Measurements from ENCODE around the gene PDE6H. TPM values are rescaled to one million over a fixed set of nuclear protein-coding genes. Genes with fewer than 3 reads are reported as not detected.

The PDE6H gene
- total RNA-seq, 5 donors from 2014 or later (not counting 1 experiment from before 2014, with no cell fraction given) = not detected

DNA sequence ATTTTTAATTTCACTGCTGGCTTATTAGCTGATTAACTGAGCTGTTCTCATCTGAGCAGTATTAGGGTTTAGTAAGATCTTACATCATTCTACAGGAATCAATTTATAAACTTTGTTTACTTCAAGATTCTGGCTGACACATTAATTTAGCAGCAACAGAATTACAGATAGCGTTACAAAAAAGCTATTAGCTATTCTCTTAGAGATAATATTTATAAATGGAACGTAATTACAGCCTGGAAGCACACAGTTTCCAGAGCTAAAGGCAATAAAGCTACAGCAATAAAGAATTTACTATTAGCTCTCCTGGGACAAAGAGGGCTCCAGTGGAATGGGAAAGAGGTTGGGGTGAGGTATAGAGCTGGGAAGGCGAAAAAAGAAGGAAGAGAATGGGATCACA, 34.7 kb downstream of the PDE6H start:
- H3K27ac ChIP-seq (ENCODE audit: low read length) = no peak overlapping the region
- no peaks in the 10 kb centered on the region for H3K9me3 Mint-ChIP-seq
- ChIA-PET CTCF (interaction anchor here in 1 of 2 donors (0.6 kb wide), 2 partner anchors 134 to 166 kb away, joined by 3 to 8 read pairs; no protein-coding TSS in a partner anchor), POLR2A (no interaction called here)
- no peaks in the 10 kb centered on the region for H3K9me3 ChIP-seq
- no peaks in the 10 kb centered on the region for H3K36me3 Mint-ChIP-seq
- ATAC-seq (replicated peaks in 1 of 4) (no peak), DNase-seq (no peak)
- no peak overlapping the region for H3K4me3 Mint-ChIP-seq
- no peak overlapping the region for H3K4me3 ChIP-seq (ENCODE audit: control insufficient read depth in 1 of 2, extremely low read depth in 1 of 2, low read length in 1 of 2)
- no peaks in the 10 kb centered on the region for H3K4me1 Mint-ChIP-seq
- no peak overlapping the region for H3K27ac Mint-ChIP-seq
- H3K4me1 ChIP-seq (ENCODE audit: control insufficient read depth in 1 of 2, extremely low read depth in 1 of 2, insufficient read depth in 2 of 2, low read length in 2 of 2) = no peaks in the 10 kb centered on the region
- WGBS (ENCODE audit: insufficient coverage) = no CpG with 5 or more reads among the region's 3 CpGs
- peaks cover 0 to 2% of the 10 kb centered on the region in 2 experiments for H3K27me3 ChIP-seq (replicated peaks in 1 of 2; ENCODE audit: control insufficient read depth in 2 of 2, extremely low read depth in 1 of 2, insufficient read depth in 2 of 2, low read length in 1 of 2)
- H3K36me3 ChIP-seq (ENCODE audit: control insufficient read depth in 2 of 2, extremely low read depth in 1 of 2, insufficient read depth in 1 of 2, low read length in 1 of 2) = no peaks in the 10 kb centered on the region
- peaks cover 26 to 53% of the 10 kb centered on the region in 2 donors for H3K27me3 Mint-ChIP-seq

DNA sequence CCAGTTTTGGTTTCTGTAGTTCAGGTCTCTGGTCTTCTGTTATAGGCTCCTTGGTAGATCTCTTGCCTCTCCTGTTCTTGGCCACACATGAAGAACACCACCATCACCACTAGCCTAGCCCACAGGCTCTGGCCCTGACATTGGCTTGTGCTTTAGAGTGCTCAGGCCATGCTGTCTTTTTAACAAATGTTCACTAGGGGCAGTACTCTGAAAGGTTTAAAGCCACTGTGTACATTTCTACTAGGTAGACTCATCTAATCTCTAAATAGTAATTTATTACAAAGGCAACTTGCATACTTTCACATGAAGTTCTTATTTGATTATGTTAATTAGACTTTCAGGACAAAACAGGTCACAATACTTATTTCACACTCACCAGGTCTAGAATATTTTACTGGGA, 38.3 kb downstream of the PDE6H start:
- Histone ChIP-seq H3K27me3 (replicated peaks in 1 of 2; ENCODE audit: control insufficient read depth in 2 of 2, extremely low read depth in 1 of 2, insufficient read depth in 2 of 2, low read length in 1 of 2) (no peaks in the 10 kb centered on the region), H3K36me3 (ENCODE audit: control insufficient read depth in 2 of 2, extremely low read depth in 1 of 2, insufficient read depth in 1 of 2, low read length in 1 of 2) (no peaks in the 10 kb centered on the region), H3K4me1 (ENCODE audit: control insufficient read depth in 1 of 2, extremely low read depth in 1 of 2, insufficient read depth in 2 of 2, low read length in 2 of 2) (no peaks in the 10 kb centered on the region), H3K9me3 (no peaks in the 10 kb centered on the region), H3K4me3 (ENCODE audit: control insufficient read depth in 1 of 2, extremely low read depth in 1 of 2, low read length in 1 of 2) (no peak overlapping the region), H3K27ac (ENCODE audit: low read length) (no peak overlapping the region)
- POLR2A ChIA-PET = no interaction called here
- DNase-seq (no peak), ATAC-seq (replicated peaks in 1 of 4) (no peak)
- Mint-ChIP-seq H3K27ac (no peak overlapping the region), H3K9me3 (no peaks in the 10 kb centered on the region), H3K27me3 (peaks cover 10 to 22% of the 10 kb centered on the region in 2 donors), H3K4me3 (no peak overlapping the region), H3K4me1 (no peaks in the 10 kb centered on the region), H3K36me3 (no peaks in the 10 kb centered on the region)
- CTCF ChIA-PET = no interaction called here

DNA sequence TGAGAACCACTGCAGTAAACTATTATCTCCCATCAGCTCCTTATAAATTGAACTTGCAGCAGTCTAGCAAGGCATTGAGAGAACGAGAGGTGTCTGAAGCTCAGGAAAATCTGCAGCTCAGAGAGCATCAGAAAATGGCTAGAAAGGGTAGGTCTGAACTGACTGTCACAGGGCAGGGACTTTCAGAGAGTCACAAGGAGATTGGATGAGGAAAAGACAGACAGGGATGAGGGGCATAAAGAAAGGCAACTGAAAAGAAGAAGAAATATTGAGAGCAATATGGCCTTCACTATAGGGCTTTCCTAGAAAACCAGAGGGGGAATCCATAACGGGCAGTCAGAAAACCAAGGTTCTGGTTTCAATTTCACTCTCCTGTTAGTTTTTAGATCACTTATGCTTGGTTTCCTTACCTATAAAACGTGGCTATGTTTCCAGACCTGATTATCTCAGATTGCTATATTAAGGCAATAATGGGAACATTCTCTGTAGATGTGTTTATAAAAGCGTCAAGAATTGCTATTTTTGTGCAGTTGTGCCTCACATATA, 40.9 kb downstream of the PDE6H start:
- Mint-ChIP-seq H3K4me1 (no peaks in the 10 kb centered on the region), H3K4me3 (no peak overlapping the region), H3K27me3 (peaks cover 6 to 14% of the 10 kb centered on the region in 2 donors), H3K9me3 (no peaks in the 10 kb centered on the region), H3K36me3 (no peaks in the 10 kb centered on the region), H3K27ac (no peak overlapping the region)
- H3K36me3 ChIP-seq (ENCODE audit: control insufficient read depth in 2 of 2, extremely low read depth in 1 of 2, insufficient read depth in 1 of 2, low read length in 1 of 2) = no peaks in the 10 kb centered on the region
- CTCF ChIA-PET = no interaction called here
- no peaks in the 10 kb centered on the region for H3K4me1 ChIP-seq (ENCODE audit: control insufficient read depth in 1 of 2, extremely low read depth in 1 of 2, insufficient read depth in 2 of 2, low read length in 2 of 2)
- DNase-seq (no peak), ATAC-seq (replicated peaks in 1 of 4) (no peak)
- no peak overlapping the region for H3K4me3 ChIP-seq (ENCODE audit: control insufficient read depth in 1 of 2, extremely low read depth in 1 of 2, low read length in 1 of 2)
- 74% methylated on average over 2 of the region's 4 CpGs for WGBS (ENCODE audit: insufficient coverage)
- H3K9me3 ChIP-seq = no peaks in the 10 kb centered on the region
- no peaks in the 10 kb centered on the region for H3K27me3 ChIP-seq (replicated peaks in 1 of 2; ENCODE audit: control insufficient read depth in 2 of 2, extremely low read depth in 1 of 2, insufficient read depth in 2 of 2, low read length in 1 of 2)
- POLR2A ChIA-PET = interaction anchor here in 1 of 2 donors (0.7 kb wide), 1 partner anchor 155 kb away, joined by 3 read pairs; no protein-coding TSS in a partner anchor
- no peak overlapping the region for H3K27ac ChIP-seq (ENCODE audit: low read length)

DNA sequence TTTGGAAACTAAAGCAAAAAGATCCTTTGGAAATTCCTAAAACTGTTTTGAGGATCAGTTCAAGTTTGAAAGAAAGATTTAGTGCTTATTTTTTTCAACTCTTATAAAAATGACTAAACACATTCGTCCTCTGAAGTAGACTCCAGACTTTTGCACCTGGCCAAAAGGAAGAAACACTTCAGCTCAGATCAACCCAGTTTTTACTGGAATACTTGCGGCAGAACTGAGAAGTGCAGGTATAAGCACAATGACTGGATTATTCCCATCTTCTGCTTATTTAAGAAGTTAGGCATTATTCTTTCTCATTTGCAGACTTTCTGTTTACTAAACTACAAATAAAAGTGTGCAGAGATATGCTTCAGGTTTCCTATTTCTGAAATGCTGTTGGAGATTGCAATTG, 41.9 kb downstream of the PDE6H start:
- no peak for DNase-seq
- H3K4me3 Mint-ChIP-seq = no peak overlapping the region

DNA sequence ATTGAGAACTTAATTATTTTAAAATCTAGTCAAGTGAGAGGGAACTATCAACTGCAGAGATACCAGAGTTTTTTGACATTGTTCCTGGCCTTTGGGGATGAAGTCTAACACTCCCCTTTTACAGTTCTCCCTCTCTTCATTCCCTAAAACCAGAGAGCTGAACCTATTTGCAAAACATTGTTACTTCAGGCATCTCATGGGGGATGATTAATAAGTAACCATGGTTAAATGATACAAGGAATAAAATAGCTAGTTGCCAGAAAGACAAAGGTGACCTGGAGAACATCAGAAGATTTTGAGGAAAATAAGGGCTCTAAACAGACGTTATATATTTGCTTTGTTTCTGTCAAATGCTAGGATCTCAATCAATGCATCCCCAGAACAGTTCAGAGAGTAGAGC, 42.3 kb downstream of the PDE6H start:
- H3K4me1 Mint-ChIP-seq = no peaks in the 10 kb centered on the region
- ChIA-PET POLR2A (no interaction called here), CTCF (no interaction called here)
- no peaks in the 10 kb centered on the region for H3K9me3 Mint-ChIP-seq
- no peak overlapping the region for H3K27ac ChIP-seq (ENCODE audit: low read length)
- H3K27me3 ChIP-seq (replicated peaks in 1 of 2; ENCODE audit: control insufficient read depth in 2 of 2, extremely low read depth in 1 of 2, insufficient read depth in 2 of 2, low read length in 1 of 2) = no peaks in the 10 kb centered on the region
- DNase-seq (no peak), ATAC-seq (replicated peaks in 1 of 4) (no peak)
- H3K36me3 ChIP-seq (ENCODE audit: control insufficient read depth in 2 of 2, extremely low read depth in 1 of 2, insufficient read depth in 1 of 2, low read length in 1 of 2) = no peaks in the 10 kb centered on the region
- H3K27me3 Mint-ChIP-seq = peaks cover 4% of the 10 kb centered on the region in 2 donors
- no peaks in the 10 kb centered on the region for H3K9me3 ChIP-seq
- H3K4me3 Mint-ChIP-seq = no peak overlapping the region
- H3K4me3 ChIP-seq (ENCODE audit: control insufficient read depth in 1 of 2, extremely low read depth in 1 of 2, low read length in 1 of 2) = no peak overlapping the region
- no peaks in the 10 kb centered on the region for H3K4me1 ChIP-seq (ENCODE audit: control insufficient read depth in 1 of 2, extremely low read depth in 1 of 2, insufficient read depth in 2 of 2, low read length in 2 of 2)
- H3K27ac Mint-ChIP-seq = no peak overlapping the region
- WGBS (ENCODE audit: insufficient coverage) = no CpG with 5 or more reads among the region's 1 CpG
- no peaks in the 10 kb centered on the region for H3K36me3 Mint-ChIP-seq

More for the DNA sequence above, 41.9 kb downstream of the PDE6H start:
- H3K36me3 Mint-ChIP-seq = no peaks in the 10 kb centered on the region
- Histone ChIP-seq H3K27me3 (replicated peaks in 1 of 2; ENCODE audit: control insufficient read depth in 2 of 2, extremely low read depth in 1 of 2, insufficient read depth in 2 of 2, low read length in 1 of 2) (no peaks in the 10 kb centered on the region), H3K27ac (ENCODE audit: low read length) (no peak overlapping the region), H3K36me3 (ENCODE audit: control insufficient read depth in 2 of 2, extremely low read depth in 1 of 2, insufficient read depth in 1 of 2, low read length in 1 of 2) (no peaks in the 10 kb centered on the region), H3K4me1 (ENCODE audit: control insufficient read depth in 1 of 2, extremely low read depth in 1 of 2, insufficient read depth in 2 of 2, low read length in 2 of 2) (no peaks in the 10 kb centered on the region), H3K4me3 (ENCODE audit: control insufficient read depth in 1 of 2, extremely low read depth in 1 of 2, low read length in 1 of 2) (no peak overlapping the region), H3K9me3 (no peaks in the 10 kb centered on the region)
- ChIA-PET CTCF (no interaction called here), POLR2A (interaction anchor here in 1 of 2 donors (0.7 kb wide), 1 partner anchor 156 kb away, joined by 3 read pairs; no protein-coding TSS in a partner anchor)
- no peak for ATAC-seq (replicated peaks in 1 of 4)
- H3K27me3 Mint-ChIP-seq = peaks cover 4 to 7% of the 10 kb centered on the region in 2 donors
- no peak overlapping the region for H3K27ac Mint-ChIP-seq
- no peaks in the 10 kb centered on the region for H3K9me3 Mint-ChIP-seq
- WGBS (ENCODE audit: insufficient coverage) = no CpG with 5 or more reads among the region's 2 CpGs
- H3K4me1 Mint-ChIP-seq = no peaks in the 10 kb centered on the region

DNA sequence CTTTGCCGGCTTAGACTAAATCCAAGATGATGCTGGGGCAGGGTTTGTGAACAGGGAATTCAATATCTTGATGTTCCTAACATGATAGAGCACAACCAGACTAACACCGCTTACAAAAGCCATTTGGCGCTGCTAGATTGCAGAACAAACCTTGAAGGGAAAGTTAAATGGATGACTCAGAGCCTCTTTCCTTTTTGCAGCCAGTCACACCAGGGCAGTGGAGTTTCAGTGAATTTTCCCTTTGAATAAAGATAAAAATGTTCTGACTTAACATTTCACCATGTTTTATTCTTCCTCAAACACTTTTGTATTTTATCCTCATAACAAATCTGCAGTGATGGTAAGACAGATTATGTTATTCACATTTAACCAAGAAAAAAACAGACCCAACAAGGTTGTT, 47.3 kb downstream of the PDE6H start:
- Histone ChIP-seq H3K4me1 (ENCODE audit: control insufficient read depth in 1 of 2, extremely low read depth in 1 of 2, insufficient read depth in 2 of 2, low read length in 2 of 2) (no peaks in the 10 kb centered on the region), H3K4me3 (ENCODE audit: control insufficient read depth in 1 of 2, extremely low read depth in 1 of 2, low read length in 1 of 2) (no peak overlapping the region), H3K36me3 (ENCODE audit: control insufficient read depth in 2 of 2, extremely low read depth in 1 of 2, insufficient read depth in 1 of 2, low read length in 1 of 2) (no peaks in the 10 kb centered on the region), H3K27ac (ENCODE audit: low read length) (no peak overlapping the region), H3K9me3 (no peaks in the 10 kb centered on the region), H3K27me3 (replicated peaks in 1 of 2; ENCODE audit: control insufficient read depth in 2 of 2, extremely low read depth in 1 of 2, insufficient read depth in 2 of 2, low read length in 1 of 2) (no peaks in the 10 kb centered on the region)
- Mint-ChIP-seq H3K4me1 (no peaks in the 10 kb centered on the region), H3K27me3 (peaks cover 5 to 9% of the 10 kb centered on the region in 2 donors), H3K4me3 (no peak overlapping the region), H3K27ac (no peak overlapping the region), H3K36me3 (no peaks in the 10 kb centered on the region), H3K9me3 (peaks cover 0 to 1% (median 0%) of the 10 kb centered on the region in 3 donors)
- DNase-seq (no peak), ATAC-seq (replicated peaks in 1 of 4) (no peak)
- ChIA-PET CTCF (no interaction called here), POLR2A (no interaction called here)
- 83% methylated on average over 1 of the region's 3 CpGs for WGBS (ENCODE audit: insufficient coverage)

All from T-cell (primary cell).